Measurements from ENCODE around the gene HELZ2.

Gene HELZ2

GRCh38 chr20:63597651-63598478 lies 23.8 kb upstream of the HELZ2 start:
- DNase-seq, result no peak

DNA sequence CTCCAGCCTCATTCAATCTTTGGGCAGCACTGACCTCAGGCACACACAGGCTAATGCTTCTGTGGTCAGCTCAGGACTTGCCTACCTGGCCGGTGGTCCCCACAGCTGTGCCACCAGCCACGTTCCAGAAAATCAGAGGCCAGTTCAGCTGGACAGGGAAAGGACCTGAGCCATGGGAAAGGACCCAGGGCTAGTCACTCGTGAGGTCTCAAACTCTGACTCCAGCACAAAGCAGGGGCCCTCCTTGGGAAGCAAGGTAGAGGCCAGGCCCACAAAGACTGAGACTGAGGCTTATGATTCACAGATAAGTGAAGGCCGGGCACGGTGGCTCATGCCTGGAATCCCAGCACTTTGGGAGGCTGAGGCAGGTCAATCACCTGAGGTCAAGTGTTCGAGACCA lies 22.4 kb upstream of the HELZ2 start:
- DNase-seq, result no peak

DNA sequence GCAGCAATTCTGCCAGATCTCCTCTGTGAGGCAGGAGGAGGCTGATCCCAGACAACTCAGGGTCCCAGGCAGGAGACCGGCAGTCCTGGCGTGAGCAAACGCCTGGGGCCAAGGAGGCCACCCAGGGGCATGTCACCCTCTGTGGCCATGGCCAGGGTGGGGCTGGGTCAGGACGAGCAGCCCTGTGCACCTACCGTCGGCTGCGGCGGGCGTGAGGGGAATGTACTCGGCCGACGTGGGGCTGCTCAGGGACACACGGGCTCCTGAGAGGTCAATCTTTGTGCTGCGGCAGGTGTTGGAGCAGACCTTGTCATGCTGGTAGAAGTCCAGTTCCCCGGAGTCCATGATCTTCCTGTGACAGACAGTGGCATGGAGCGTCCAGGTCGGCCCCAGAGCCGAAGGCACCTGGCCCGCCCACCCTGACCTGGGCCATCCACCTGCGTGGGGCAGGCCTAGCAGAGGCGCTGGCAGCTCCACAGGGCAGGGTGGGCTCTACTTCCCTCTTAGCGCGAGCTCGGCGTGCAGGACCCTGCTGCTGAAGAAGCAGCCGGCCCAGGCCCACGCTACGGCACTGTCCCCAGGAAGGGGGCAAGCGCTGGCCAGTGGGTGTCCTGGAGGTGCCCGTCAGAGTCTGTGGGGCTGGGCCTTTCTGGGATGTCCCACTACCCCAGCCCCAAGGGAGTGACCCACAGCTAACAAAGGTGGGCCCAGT lies 21.5 kb upstream of the HELZ2 start:
- DNase-seq, result no peak

GRCh38 chr20:63594043-63594561 lies 20.1 kb upstream of the HELZ2 start:
- DNase-seq, result no peak

DNA sequence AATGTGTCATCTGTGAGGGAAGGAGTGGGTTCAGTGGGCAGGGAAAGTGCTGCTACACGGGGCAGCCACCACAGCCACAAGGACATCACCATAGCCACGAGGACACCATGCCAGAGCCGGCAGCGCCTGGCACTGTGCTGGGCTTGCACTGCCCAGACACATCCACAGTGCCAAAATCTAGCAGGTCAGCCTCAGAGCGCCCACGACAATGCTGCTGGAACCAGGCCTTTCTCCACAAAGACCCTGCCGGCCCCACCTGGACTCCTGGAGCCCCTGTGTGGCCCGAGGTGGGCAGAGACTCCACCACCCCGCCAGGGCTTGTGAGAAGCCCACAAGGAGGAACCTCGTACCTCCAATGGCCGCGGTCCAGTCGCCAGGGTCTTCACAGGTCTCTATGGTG lies 18.6 kb upstream of the HELZ2 start:
- no peak for DNase-seq

DNA sequence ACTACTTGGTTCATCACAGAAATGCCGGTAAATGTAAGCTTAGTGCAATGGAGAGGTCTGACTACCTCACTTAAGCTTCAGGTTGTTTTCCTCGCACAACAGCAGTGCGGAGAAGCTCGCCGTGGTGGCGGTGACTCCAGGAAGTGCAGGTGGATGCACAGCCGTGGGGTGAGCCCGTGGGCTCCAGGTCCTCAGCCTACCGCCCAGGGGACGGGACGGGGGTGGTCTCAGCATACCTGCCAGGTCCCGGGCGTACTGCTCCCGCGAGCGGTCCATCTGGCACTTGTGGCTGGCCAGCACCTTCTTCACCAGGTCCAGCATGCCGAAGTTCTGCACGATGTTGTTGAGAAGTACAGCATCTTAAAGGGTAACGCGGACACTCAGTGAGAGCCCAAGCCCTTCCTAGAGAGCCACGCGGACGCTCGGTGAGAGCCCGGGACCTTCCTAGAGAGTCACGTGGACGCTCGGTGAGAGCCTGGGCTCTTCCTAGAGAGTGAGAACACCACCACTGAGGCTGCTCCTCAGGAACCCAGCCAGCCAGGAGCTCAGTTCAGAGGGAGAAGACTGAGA lies 17.8 kb upstream of the HELZ2 start:
- no peak for DNase-seq

- DNase-seq, result no peak
Measured at GRCh38 chr20:63591147-63591533, 17.1 kb upstream of the HELZ2 start.

- DNase-seq, result no peak
Measured at GRCh38 chr20:63590218-63591146, 16.4 kb upstream of the HELZ2 start.

GRCh38 chr20:63589261-63590217 lies 15.5 kb upstream of the HELZ2 start:
- no peak for DNase-seq

DNA sequence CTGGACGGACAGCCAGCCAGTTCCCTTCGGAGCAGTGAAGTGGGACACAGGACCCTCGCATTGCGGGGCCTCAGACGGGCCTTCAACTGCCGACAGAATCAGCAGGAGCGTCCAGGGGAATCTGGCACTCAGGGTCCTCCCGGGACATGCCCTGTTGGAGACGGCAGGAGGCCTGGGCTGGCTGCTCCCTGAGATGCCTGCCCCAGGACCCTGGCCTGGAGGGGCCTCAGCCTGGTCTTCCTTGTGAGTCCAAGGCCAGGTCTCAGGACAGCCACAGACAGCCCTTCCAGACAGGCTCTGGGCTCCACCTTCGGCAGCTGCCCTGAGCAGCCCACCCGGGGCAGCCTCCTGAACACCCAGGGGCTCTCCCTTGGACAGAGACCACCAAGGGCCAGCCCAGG lies 14.6 kb upstream of the HELZ2 start:
- no peak for DNase-seq

DNA sequence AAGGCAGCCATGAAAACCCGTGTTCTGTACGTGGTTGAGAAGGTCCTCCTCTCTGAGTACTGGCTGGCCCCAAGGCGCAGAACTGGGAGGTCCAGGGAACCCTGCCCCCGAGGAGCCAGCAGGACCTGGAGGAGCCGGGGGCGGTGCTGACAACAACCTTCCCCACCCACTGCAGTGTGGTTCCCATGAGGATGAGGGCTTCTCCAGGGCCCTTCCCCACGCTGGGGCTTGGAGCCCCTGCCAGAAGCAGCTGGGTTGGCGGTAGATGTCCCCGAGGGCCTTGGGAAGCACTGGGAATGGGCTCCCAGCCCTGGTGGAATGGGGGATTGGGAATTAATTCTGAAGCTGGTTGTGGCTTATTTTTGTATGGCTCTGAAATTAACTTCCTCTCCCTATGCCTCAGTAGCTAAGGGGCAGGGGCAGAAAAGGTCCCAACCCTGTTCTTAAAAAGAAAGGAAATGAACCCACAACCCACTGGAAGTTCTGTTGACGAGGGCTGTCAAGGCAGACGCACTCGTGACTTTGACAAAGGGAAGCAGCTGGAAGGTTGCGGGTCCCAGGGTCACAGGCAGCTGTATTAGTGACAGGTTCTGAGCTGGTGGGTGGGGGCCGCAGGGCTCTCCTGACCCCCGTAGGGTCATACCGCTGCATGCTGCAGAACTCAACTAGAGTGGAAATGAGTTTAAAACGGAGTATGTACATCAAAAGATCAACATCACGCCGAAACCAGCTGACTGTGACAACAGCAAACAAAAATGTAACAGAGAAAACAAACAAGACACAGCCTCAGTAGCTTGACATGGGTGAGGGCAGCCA lies 13.9 kb upstream of the HELZ2 start:
- DNase-seq, result no peak

- DNase-seq, result no peak
Measured at GRCh38 chr20:63587256-63587655, 13.2 kb upstream of the HELZ2 start.

GRCh38 chr20:63586797-63587196 lies 12.8 kb upstream of the HELZ2 start:
- no peak for DNase-seq

GRCh38 chr20:63585616-63586565 lies 11.9 kb upstream of the HELZ2 start:
- no peak for DNase-seq

DNA sequence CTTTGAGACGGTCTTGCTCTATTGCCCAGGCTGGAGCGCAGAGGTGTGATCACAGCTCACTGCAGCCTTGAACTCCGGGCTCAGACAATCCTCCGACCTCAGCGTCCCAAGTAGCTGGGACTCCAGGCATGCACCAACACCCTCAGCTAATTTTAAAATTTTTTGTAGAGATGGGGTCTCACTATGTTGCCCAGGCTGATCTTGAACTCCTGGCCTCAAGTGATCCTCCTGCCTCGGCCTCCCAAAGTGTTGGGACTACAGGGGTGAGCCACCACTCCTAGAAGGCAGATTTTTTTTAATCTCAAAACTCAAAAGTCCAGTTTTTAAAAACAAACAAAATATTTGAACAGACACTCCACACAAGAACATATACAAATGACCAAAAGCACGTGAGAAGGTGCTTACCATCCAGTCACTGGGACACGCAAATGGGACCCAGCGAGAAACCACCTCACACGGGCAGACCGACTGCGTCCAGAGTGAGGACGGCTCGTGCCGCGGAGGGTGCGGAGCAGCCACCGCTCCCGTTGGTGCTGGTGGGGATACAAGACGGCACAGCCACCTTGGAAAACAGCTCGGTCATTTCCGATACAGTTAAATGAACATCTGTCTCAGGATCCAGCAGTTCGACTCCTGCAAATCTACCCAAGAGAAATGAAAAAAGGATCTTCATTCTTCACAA lies 8.5 kb upstream of the HELZ2 start:
- DNase-seq, result no peak

GRCh38 chr20:63580796-63581461 lies 6.9 kb upstream of the HELZ2 start:
- peak; percentile 46 to 78 for DNase-seq

DNA sequence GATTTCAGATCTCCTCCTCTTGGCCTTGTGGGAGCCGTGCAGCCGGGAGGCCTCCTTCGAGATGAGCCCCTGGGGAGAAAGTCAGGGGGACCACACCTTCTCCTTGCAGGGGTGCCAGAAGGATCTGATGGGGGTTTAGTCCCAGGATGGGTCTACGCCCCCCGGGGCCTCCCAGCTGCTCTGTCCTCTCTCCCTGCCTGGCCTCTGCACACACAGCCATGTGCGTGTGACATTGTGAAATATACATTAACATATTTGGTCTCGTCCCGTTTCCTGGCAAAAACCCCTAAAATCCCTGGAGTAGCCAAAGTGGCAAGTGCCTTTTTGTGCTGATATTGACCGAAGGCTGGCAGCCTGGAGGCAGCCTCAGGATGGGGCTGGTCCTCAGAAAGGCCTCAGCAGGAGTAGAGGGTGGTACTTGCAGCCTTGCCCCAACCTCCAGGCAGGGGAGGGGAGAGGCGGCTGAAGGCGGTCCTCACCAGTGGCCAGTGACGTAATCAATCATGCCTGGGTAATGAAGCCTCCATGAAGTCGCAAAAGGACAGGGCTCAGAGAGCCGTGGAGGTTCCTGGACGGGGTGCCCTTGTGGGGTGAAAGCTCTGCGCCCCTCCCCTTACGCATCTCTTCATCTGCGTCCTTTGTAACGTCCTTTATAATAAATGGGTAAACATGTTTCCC lies 5.1 kb upstream of the HELZ2 start:
- DNase-seq, result no peak

Data from NCI-H526 (cell line).